ENCODE data around the gene GRIP1.

GRIP1 gene

DNA sequence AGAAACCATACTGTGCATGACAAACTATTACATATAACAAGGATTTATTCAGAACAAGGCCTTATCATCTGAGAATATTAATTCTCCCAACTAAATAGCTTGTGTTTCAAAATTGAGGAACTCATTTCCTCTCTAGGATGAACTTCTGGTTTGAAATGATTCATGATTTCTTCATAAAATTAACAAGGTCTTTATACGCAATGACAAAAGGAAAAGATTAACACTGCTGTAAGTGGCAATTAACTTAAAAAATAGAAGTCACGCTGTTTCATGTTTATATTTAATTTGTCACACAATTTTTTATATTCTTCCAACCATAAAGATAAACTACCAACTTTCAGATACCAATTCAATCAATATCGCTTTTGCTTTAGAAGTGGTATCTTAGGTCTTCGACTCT lies 80.8 kb downstream of the GRIP1 start:
- H3K4me1 ChIP-seq (ENCODE audit: control insufficient read depth in 1 of 2, insufficient read depth in 2 of 2, low read length in 2 of 2) = no peaks in the 10 kb centered on the region
- WGBS (ENCODE audit: extremely low coverage, insufficient coverage, insufficient read length) = no CpG with 5 or more reads among the region's 4 CpGs
- no peaks in the 10 kb centered on the region for H3K79me2 ChIP-seq (ENCODE audit: control insufficient read depth, insufficient read depth, low read length, poor library complexity)
- no peak overlapping the region for H4K12ac ChIP-seq (ENCODE audit: low read depth, low read length)
- H2AK5ac ChIP-seq (ENCODE audit: low read length) = no peak overlapping the region
- no peak overlapping the region for H4K91ac ChIP-seq (ENCODE audit: low read depth, low read length)
- H3K9ac ChIP-seq (ENCODE audit: low read length) = no peak overlapping the region
- no peak overlapping the region for H3K18ac ChIP-seq (ENCODE audit: low read length)
- H2BK12ac ChIP-seq (ENCODE audit: low read length) = no peak overlapping the region
- H3K4ac ChIP-seq (ENCODE audit: low read depth, low read length) = no peak overlapping the region
- no peak overlapping the region for H2BK120ac ChIP-seq (ENCODE audit: insufficient read depth, low read length, poor library complexity)
- no peak overlapping the region for H3K4me2 ChIP-seq (ENCODE audit: low read length)
- H2AFZ ChIP-seq (ENCODE audit: insufficient read depth, low read length, poor library complexity) = no peak overlapping the region
- H3K14ac ChIP-seq (ENCODE audit: low read length) = no peak overlapping the region
- H3K36me3 ChIP-seq (ENCODE audit: control insufficient read depth in 1 of 2, insufficient read depth in 2 of 2, low read length in 2 of 2) = no peaks in the 10 kb centered on the region
- H3K9me3 ChIP-seq (ENCODE audit: insufficient read depth, low read depth, low read length) = no peaks in the 10 kb centered on the region
- no peak overlapping the region for H3K4me3 ChIP-seq (ENCODE audit: low read depth, low read length)
- no peak overlapping the region for H3K27ac ChIP-seq (ENCODE audit: low read depth, low read length)
- no peak overlapping the region for H3K23ac ChIP-seq (ENCODE audit: low read length)
- H3K79me1 ChIP-seq (ENCODE audit: low read length) = no peaks in the 10 kb centered on the region
- H3K27me3 ChIP-seq (ENCODE audit: insufficient read depth, low read length) = no peaks in the 10 kb centered on the region
- DNase-seq = no peak
- H4K8ac ChIP-seq (ENCODE audit: low read depth, low read length) = no peak overlapping the region
- no peak overlapping the region for H2BK5ac ChIP-seq (ENCODE audit: low read depth, low read length, poor library complexity)

- no peak overlapping the region for H3K18ac ChIP-seq (ENCODE audit: low read length)
- no peak overlapping the region for H4K8ac ChIP-seq (ENCODE audit: low read depth, low read length)
- H3K79me2 ChIP-seq (ENCODE audit: control insufficient read depth, insufficient read depth, low read length, poor library complexity) = no peaks in the 10 kb centered on the region
- no peak for DNase-seq
- no peaks in the 10 kb centered on the region for H3K4me1 ChIP-seq (ENCODE audit: control insufficient read depth in 1 of 2, insufficient read depth in 2 of 2, low read length in 2 of 2)
- no peak overlapping the region for H3K14ac ChIP-seq (ENCODE audit: low read length)
- WGBS (ENCODE audit: extremely low coverage, insufficient coverage, insufficient read length) = no CpG with 5 or more reads among the region's 2 CpGs
- no peak overlapping the region for H2BK12ac ChIP-seq (ENCODE audit: low read length)
- H3K9ac ChIP-seq (ENCODE audit: low read length) = no peak overlapping the region
- H2AK5ac ChIP-seq (ENCODE audit: low read length) = no peak overlapping the region
- no peak overlapping the region for H3K4ac ChIP-seq (ENCODE audit: low read depth, low read length)
- no peak overlapping the region for H2AFZ ChIP-seq (ENCODE audit: insufficient read depth, low read length, poor library complexity)
- H3K9me3 ChIP-seq (ENCODE audit: insufficient read depth, low read depth, low read length) = no peaks in the 10 kb centered on the region
- H3K4me2 ChIP-seq (ENCODE audit: low read length) = no peak overlapping the region
- H3K27ac ChIP-seq (ENCODE audit: low read depth, low read length) = no peak overlapping the region
- H2BK5ac ChIP-seq (ENCODE audit: low read depth, low read length, poor library complexity) = no peak overlapping the region
- no peak overlapping the region for H4K91ac ChIP-seq (ENCODE audit: low read depth, low read length)
- H4K12ac ChIP-seq (ENCODE audit: low read depth, low read length) = no peak overlapping the region
- H3K36me3 ChIP-seq (ENCODE audit: control insufficient read depth in 1 of 2, insufficient read depth in 2 of 2, low read length in 2 of 2) = no peaks in the 10 kb centered on the region
- no peak overlapping the region for H3K4me3 ChIP-seq (ENCODE audit: low read depth, low read length)
- H3K27me3 ChIP-seq (ENCODE audit: insufficient read depth, low read length) = no peaks in the 10 kb centered on the region
- H3K79me1 ChIP-seq (ENCODE audit: low read length) = no peaks in the 10 kb centered on the region
- H3K23ac ChIP-seq (ENCODE audit: low read length) = no peak overlapping the region
- no peak overlapping the region for H2BK120ac ChIP-seq (ENCODE audit: insufficient read depth, low read length, poor library complexity)
Measured at GRCh38 chr12:66596199-66596598, 82.7 kb downstream of the GRIP1 start.

- Histone ChIP-seq H2AFZ (ENCODE audit: insufficient read depth, low read length, poor library complexity) (no peak overlapping the region), H3K9ac (ENCODE audit: low read length) (no peak overlapping the region), H3K36me3 (ENCODE audit: control insufficient read depth in 1 of 2, insufficient read depth in 2 of 2, low read length in 2 of 2) (no peaks in the 10 kb centered on the region), H3K4me1 (ENCODE audit: control insufficient read depth in 1 of 2, insufficient read depth in 2 of 2, low read length in 2 of 2) (no peaks in the 10 kb centered on the region), H2BK5ac (ENCODE audit: low read depth, low read length, poor library complexity) (no peak overlapping the region), H3K9me3 (ENCODE audit: insufficient read depth, low read depth, low read length) (no peaks in the 10 kb centered on the region), H2BK120ac (ENCODE audit: insufficient read depth, low read length, poor library complexity) (no peak overlapping the region), H3K4me2 (ENCODE audit: low read length) (no peak overlapping the region), H3K27me3 (ENCODE audit: insufficient read depth, low read length) (no peaks in the 10 kb centered on the region), H4K8ac (ENCODE audit: low read depth, low read length) (no peak overlapping the region), H2AK5ac (ENCODE audit: low read length) (no peak overlapping the region), H3K79me2 (ENCODE audit: control insufficient read depth, insufficient read depth, low read length, poor library complexity) (no peaks in the 10 kb centered on the region), H3K4me3 (ENCODE audit: low read depth, low read length) (no peak overlapping the region), H3K23ac (ENCODE audit: low read length) (no peak overlapping the region), H4K91ac (ENCODE audit: low read depth, low read length) (no peak overlapping the region), H3K27ac (ENCODE audit: low read depth, low read length) (no peak overlapping the region), H3K14ac (ENCODE audit: low read length) (no peak overlapping the region), H4K12ac (ENCODE audit: low read depth, low read length) (no peak overlapping the region), H3K4ac (ENCODE audit: low read depth, low read length) (no peak overlapping the region), H3K18ac (ENCODE audit: low read length) (no peak overlapping the region), H3K79me1 (ENCODE audit: low read length) (no peaks in the 10 kb centered on the region), H2BK12ac (ENCODE audit: low read length) (no peak overlapping the region)
- no peak for DNase-seq
Measured at GRCh38 chr12:66594688-66595087, 84.2 kb downstream of the GRIP1 start.

GRCh38 chr12:66590275-66590985 lies 88.4 kb downstream of the GRIP1 start:
- no peaks in the 10 kb centered on the region for H3K9me3 ChIP-seq (ENCODE audit: insufficient read depth, low read depth, low read length)
- no peaks in the 10 kb centered on the region for H3K79me2 ChIP-seq (ENCODE audit: control insufficient read depth, insufficient read depth, low read length, poor library complexity)
- H3K4me1 ChIP-seq (ENCODE audit: control insufficient read depth in 1 of 2, insufficient read depth in 2 of 2, low read length in 2 of 2) = no peaks in the 10 kb centered on the region
- no CpG with 5 or more reads among the region's 2 CpGs for WGBS (ENCODE audit: extremely low coverage, insufficient coverage, insufficient read length)
- no peak overlapping the region for H3K9ac ChIP-seq (ENCODE audit: low read length)
- no peaks in the 10 kb centered on the region for H3K27me3 ChIP-seq (ENCODE audit: insufficient read depth, low read length)
- H2AK5ac ChIP-seq (ENCODE audit: low read length) = no peak overlapping the region
- H3K79me1 ChIP-seq (ENCODE audit: low read length) = no peaks in the 10 kb centered on the region
- no peak overlapping the region for H4K91ac ChIP-seq (ENCODE audit: low read depth, low read length)
- H2BK12ac ChIP-seq (ENCODE audit: low read length) = no peak overlapping the region
- no peaks in the 10 kb centered on the region for H3K36me3 ChIP-seq (ENCODE audit: control insufficient read depth in 1 of 2, insufficient read depth in 2 of 2, low read length in 2 of 2)
- no peak overlapping the region for H3K18ac ChIP-seq (ENCODE audit: low read length)
- no peak overlapping the region for H3K4me3 ChIP-seq (ENCODE audit: low read depth, low read length)
- no peak overlapping the region for H4K12ac ChIP-seq (ENCODE audit: low read depth, low read length)
- H2BK120ac ChIP-seq (ENCODE audit: insufficient read depth, low read length, poor library complexity) = no peak overlapping the region
- H3K23ac ChIP-seq (ENCODE audit: low read length) = no peak overlapping the region
- DNase-seq = no peak
- no peak overlapping the region for H2AFZ ChIP-seq (ENCODE audit: insufficient read depth, low read length, poor library complexity)
- no peak overlapping the region for H3K14ac ChIP-seq (ENCODE audit: low read length)
- H3K4ac ChIP-seq (ENCODE audit: low read depth, low read length) = no peak overlapping the region
- H3K27ac ChIP-seq (ENCODE audit: low read depth, low read length) = no peak overlapping the region
- no peak overlapping the region for H3K4me2 ChIP-seq (ENCODE audit: low read length)
- no peak overlapping the region for H2BK5ac ChIP-seq (ENCODE audit: low read depth, low read length, poor library complexity)
- H4K8ac ChIP-seq (ENCODE audit: low read depth, low read length) = no peak overlapping the region

All from trophoblast cell (in vitro differentiated cells and primary cell).